K562 (cell line): ENCODE measurements around the gene CEP170. TPM values are rescaled to one million over a fixed set of nuclear protein-coding genes. Genes with fewer than 3 reads are reported as not detected.

ENCODE experiments used
- ARID1B ChIP-seq: fragments of 450-650 bp; IDR thresholded peaks from 2 replicates; pipeline ENCODE4 v1.6.1; 2016; ENCODE audit warnings: antibody characterized with exemption, mild to moderate bottlenecking, inconsistent platforms
- BRD4 ChIP-seq: fragments of 200-600 bp; sonication (generic); IDR thresholded peaks from 2 replicates; pipeline ENCODE4 v1.6.1; 2017; ENCODE audit warnings: inconsistent platforms
- CBX2 ChIP-seq: fragments of 200-600 bp; sonication (generic); IDR thresholded peaks from one replicate; pipeline ENCODE4 v1.6.1; 2012; ENCODE audit warnings: mild to moderate bottlenecking, low read length, inconsistent platforms; ENCODE audit not compliant: insufficient read depth, poor library complexity, severe bottlenecking
- FOSL1 ChIP-seq: fragments of 200-800 bp; sonication (Bioruptor generic); conservative IDR thresholded peaks from 2 replicates; pipeline ENCODE4 v1.6.1; 2016; ENCODE audit warnings: missing genetic modification characterization, missing compliant biosample characterization
- NR2C1 ChIP-seq, 2 experiments: fragments of 450-650 bp; IDR thresholded peaks; 2 replicates each; pipeline ENCODE4 v1.6.1; 2017; ENCODE audit warnings: mild to moderate bottlenecking in 2 of 2, antibody characterized with exemption in 1 of 2, inconsistent platforms in 1 of 2, missing compliant biosample characterization in 1 of 2, missing genetic modification characterization in 1 of 2
- NRF1 ChIP-seq, 2 experiments: fragments of 450-650 bp; IDR thresholded peaks in 1 of 2; conservative IDR thresholded peaks in 1 of 2; 2 replicates each; pipeline ENCODE4 v1.6.1; 2014; ENCODE audit warnings: mild to moderate bottlenecking in 2 of 2
- SMAD1 ChIP-seq: fragments of 150-350 bp; IDR thresholded peaks from 2 replicates; pipeline ENCODE4 v1.6.1; 2014; ENCODE audit warnings: low read length, low read depth; ENCODE audit not compliant: partially characterized antibody
- ZNF239 ChIP-seq: fragments of 250-450 bp; sonication (Bioruptor Pico); IDR thresholded peaks from 2 replicates; pipeline ENCODE4 v1.4.0; 2020; ENCODE audit warnings: mild to moderate bottlenecking
- ZNF589 ChIP-seq: fragments of 200-800 bp; sonication (Bioruptor generic); IDR thresholded peaks from 2 replicates; pipeline ENCODE4 v1.6.1; 2016; ENCODE audit warnings: low read depth, missing genetic modification characterization, missing compliant biosample characterization
- polyA plus RNA-seq, 8 experiments: library from polyadenylated mRNA; depleted of rRNA in 4 of 8; stranded (reverse) in 5 of 8; unstranded in 3 of 8; fragments of >200 nt; fragmentation: Nextera tagmentation in 2 of 8; fragmentation: Illumina TruSeq in 1 of 8; extraction: Ambion mirVana in 2 of 8; extraction: Trizol in 1 of 8; gene quantifications; 2 replicates each; pipeline versions ENCODE4 v1.2.1 to v1.2.3, GENCODE V29; 2011 to 2014; ENCODE audit warnings: inconsistent platforms in 1 of 8, missing spikeins in 1 of 8
- total RNA-seq, 7 experiments: library from RNA; depleted of rRNA in 6 of 7; stranded (reverse); fragments of >200 nt in 6 of 7; fragmentation: Illumina TruSeq in 2 of 7; extraction: Trizol in 2 of 7; gene quantifications; 2 replicates each; pipeline versions ENCODE4 v1.2.1 to v1.2.3, GENCODE V29; 2011 to 2021; ENCODE audit warnings: low replicate concordance in 1 of 7
- TF ChIP-seq, protein P1 (sequence below): fragments of 450-650 bp; IDR thresholded peaks from 2 replicates; pipeline ENCODE4 v1.6.1; 2016
- TF ChIP-seq, protein P2 (sequence below), 2 experiments: fragments of 450-650 bp in 1 of 2; sonication (generic) in 1 of 2; formaldehyde crosslinking in 1 of 2; IDR thresholded peaks in 1 of 2; conservative IDR thresholded peaks in 1 of 2; 2 replicates each; pipeline versions ENCODE4 v1.6.1 to v1.8.1; 2016 to 2023; ENCODE audit warnings: mild to moderate bottlenecking in 2 of 2, moderate library complexity in 2 of 2, inconsistent platforms in 1 of 2, missing genetic modification reagents in 1 of 2
- TF ChIP-seq, protein P3 (sequence below): fragments of 450-650 bp; IDR thresholded peaks from 2 replicates; pipeline ENCODE4 v1.6.1; 2016; ENCODE audit warnings: mild to moderate bottlenecking, moderate library complexity

The CEP170 gene
- total and polyA plus RNA-seq, 9 of the 15 experiments (the other 6 are each of a cell fraction or from before 2014, with no cell fraction given), result 22.6 to 110 (median 68.5) TPM

DNA sequence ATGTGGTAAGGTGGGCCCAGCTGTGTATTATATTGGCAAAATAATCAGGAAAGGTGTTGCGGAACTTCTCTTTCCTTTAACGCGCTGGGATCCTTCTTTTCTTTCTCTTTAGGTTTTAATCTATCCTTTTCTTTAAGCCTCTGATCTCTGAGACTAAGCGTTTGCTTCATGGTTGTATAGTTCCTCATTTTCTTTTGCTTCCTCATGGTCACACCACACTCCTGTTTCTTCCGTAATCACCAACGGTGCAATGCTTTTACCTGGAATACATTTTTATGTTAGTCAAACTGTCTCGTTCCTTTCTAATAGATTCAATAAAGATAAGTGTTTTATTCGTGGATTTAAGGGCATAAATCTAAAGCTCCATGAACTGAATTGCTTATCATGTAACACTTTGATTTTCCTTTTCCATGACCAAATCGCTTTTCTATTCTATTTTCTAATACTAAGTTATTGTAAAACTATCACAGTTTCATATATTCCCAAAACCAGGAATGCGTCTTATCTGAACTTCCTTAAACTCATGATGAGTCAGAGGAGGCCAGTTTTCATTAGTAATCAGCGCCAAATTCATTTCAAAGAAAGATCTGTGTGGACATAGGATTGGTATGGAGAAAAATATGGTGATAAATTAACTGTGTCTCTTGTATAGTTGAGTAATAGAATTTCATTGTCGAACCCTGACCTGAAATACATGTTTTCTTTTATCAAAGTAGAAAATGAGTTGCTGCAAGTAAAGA, 13.0 kb upstream of the CEP170 start (continued):
- TF ChIP-seq, protein P1, sequence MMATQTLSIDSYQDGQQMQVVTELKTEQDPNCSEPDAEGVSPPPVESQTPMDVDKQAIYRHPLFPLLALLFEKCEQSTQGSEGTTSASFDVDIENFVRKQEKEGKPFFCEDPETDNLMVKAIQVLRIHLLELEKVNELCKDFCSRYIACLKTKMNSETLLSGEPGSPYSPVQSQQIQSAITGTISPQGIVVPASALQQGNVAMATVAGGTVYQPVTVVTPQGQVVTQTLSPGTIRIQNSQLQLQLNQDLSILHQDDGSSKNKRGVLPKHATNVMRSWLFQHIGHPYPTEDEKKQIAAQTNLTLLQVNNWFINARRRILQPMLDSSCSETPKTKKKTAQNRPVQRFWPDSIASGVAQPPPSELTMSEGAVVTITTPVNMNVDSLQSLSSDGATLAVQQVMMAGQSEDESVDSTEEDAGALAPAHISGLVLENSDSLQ, result no peak
- no peak for TF ChIP-seq NR2C1 (IDR thresholded peaks at IDR 0.05)
- no peak for TF ChIP-seq NR2C1 (tag; IDR thresholded peaks at IDR 0.05)
- TF ChIP-seq, protein P2, sequence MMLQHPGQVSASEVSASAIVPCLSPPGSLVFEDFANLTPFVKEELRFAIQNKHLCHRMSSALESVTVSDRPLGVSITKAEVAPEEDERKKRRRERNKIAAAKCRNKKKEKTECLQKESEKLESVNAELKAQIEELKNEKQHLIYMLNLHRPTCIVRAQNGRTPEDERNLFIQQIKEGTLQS (IDR thresholded peaks at IDR 0.05), result peak; percentile 79
- TF ChIP-seq, protein P2 (CRISPR knock-in tag; conservative IDR thresholded peaks at IDR 0.05), result no peak
- 0 out of 2 replicates have a peak, but pooled peaks have one; percentile 12 for TF ChIP-seq ZNF589 (CRISPR knock-in tag)
- TF ChIP-seq CBX2, result no peak
- TF ChIP-seq ZNF239, result no peak
- TF ChIP-seq, protein P3, sequence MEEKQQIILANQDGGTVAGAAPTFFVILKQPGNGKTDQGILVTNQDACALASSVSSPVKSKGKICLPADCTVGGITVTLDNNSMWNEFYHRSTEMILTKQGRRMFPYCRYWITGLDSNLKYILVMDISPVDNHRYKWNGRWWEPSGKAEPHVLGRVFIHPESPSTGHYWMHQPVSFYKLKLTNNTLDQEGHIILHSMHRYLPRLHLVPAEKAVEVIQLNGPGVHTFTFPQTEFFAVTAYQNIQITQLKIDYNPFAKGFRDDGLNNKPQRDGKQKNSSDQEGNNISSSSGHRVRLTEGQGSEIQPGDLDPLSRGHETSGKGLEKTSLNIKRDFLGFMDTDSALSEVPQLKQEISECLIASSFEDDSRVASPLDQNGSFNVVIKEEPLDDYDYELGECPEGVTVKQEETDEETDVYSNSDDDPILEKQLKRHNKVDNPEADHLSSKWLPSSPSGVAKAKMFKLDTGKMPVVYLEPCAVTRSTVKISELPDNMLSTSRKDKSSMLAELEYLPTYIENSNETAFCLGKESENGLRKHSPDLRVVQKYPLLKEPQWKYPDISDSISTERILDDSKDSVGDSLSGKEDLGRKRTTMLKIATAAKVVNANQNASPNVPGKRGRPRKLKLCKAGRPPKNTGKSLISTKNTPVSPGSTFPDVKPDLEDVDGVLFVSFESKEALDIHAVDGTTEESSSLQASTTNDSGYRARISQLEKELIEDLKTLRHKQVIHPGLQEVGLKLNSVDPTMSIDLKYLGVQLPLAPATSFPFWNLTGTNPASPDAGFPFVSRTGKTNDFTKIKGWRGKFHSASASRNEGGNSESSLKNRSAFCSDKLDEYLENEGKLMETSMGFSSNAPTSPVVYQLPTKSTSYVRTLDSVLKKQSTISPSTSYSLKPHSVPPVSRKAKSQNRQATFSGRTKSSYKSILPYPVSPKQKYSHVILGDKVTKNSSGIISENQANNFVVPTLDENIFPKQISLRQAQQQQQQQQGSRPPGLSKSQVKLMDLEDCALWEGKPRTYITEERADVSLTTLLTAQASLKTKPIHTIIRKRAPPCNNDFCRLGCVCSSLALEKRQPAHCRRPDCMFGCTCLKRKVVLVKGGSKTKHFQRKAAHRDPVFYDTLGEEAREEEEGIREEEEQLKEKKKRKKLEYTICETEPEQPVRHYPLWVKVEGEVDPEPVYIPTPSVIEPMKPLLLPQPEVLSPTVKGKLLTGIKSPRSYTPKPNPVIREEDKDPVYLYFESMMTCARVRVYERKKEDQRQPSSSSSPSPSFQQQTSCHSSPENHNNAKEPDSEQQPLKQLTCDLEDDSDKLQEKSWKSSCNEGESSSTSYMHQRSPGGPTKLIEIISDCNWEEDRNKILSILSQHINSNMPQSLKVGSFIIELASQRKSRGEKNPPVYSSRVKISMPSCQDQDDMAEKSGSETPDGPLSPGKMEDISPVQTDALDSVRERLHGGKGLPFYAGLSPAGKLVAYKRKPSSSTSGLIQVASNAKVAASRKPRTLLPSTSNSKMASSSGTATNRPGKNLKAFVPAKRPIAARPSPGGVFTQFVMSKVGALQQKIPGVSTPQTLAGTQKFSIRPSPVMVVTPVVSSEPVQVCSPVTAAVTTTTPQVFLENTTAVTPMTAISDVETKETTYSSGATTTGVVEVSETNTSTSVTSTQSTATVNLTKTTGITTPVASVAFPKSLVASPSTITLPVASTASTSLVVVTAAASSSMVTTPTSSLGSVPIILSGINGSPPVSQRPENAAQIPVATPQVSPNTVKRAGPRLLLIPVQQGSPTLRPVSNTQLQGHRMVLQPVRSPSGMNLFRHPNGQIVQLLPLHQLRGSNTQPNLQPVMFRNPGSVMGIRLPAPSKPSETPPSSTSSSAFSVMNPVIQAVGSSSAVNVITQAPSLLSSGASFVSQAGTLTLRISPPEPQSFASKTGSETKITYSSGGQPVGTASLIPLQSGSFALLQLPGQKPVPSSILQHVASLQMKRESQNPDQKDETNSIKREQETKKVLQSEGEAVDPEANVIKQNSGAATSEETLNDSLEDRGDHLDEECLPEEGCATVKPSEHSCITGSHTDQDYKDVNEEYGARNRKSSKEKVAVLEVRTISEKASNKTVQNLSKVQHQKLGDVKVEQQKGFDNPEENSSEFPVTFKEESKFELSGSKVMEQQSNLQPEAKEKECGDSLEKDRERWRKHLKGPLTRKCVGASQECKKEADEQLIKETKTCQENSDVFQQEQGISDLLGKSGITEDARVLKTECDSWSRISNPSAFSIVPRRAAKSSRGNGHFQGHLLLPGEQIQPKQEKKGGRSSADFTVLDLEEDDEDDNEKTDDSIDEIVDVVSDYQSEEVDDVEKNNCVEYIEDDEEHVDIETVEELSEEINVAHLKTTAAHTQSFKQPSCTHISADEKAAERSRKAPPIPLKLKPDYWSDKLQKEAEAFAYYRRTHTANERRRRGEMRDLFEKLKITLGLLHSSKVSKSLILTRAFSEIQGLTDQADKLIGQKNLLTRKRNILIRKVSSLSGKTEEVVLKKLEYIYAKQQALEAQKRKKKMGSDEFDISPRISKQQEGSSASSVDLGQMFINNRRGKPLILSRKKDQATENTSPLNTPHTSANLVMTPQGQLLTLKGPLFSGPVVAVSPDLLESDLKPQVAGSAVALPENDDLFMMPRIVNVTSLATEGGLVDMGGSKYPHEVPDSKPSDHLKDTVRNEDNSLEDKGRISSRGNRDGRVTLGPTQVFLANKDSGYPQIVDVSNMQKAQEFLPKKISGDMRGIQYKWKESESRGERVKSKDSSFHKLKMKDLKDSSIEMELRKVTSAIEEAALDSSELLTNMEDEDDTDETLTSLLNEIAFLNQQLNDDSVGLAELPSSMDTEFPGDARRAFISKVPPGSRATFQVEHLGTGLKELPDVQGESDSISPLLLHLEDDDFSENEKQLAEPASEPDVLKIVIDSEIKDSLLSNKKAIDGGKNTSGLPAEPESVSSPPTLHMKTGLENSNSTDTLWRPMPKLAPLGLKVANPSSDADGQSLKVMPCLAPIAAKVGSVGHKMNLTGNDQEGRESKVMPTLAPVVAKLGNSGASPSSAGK, result peak; percentile 41; the same call in 1 of the 2 replicates
- TF ChIP-seq ARID1B, result peak; percentile 57
- peak; percentile 5; the same call in 1 of the 2 replicates for TF ChIP-seq BRD4
- peak; percentile 90 for TF ChIP-seq FOSL1 (tag)
- no peak for TF ChIP-seq SMAD1
- 0 out of 4 replicates have a peak, but pooled peaks of 1 of the 2 experiments have one; percentile 8 for TF ChIP-seq NRF1 (conservative IDR thresholded peaks at IDR 0.05 in 1 of 2, IDR thresholded peaks at IDR 0.05 in 1 of 2)
